Measurements from ENCODE around the gene PPCDC.

The PPCDC gene

GRCh38 chr15:75001310-75001709 is 22.1 kb upstream of the PPCDC start:
- no peaks in the 10 kb centered on the region for H3K9me3 ChIP-seq (replicated peaks; ENCODE audit: insufficient read depth, low read length)
- no peaks in the 10 kb centered on the region for H3K9me2 ChIP-seq (replicated peaks; ENCODE audit: insufficient read depth, low read length)
- H3K79me2 ChIP-seq (ENCODE audit: low read length): no peaks in the 10 kb centered on the region
- DNase-seq: no peak
- no peak overlapping the region for H2AFZ ChIP-seq (ENCODE audit: low read length)
- H4K20me1 ChIP-seq (ENCODE audit: insufficient read depth, low read length): no peaks in the 10 kb centered on the region
- H3K36me3 ChIP-seq (replicated peaks; ENCODE audit: insufficient read depth, low read length): no peaks in the 10 kb centered on the region
- H3K4me1 ChIP-seq (ENCODE audit: low read length): no peaks in the 10 kb centered on the region
- H3K4me3 ChIP-seq (ENCODE audit: low read length): no peak overlapping the region
- no peak overlapping the region for H3K27ac ChIP-seq (ENCODE audit: low read length)
- no peak for TF ChIP-seq EZH2 (optimal IDR thresholded peaks at IDR 0.05; ENCODE audit: low read depth, low read length)
- TF ChIP-seq EZH2phosphoT487 (IDR thresholded peaks at IDR 0.05; ENCODE audit: low read length): no peak
- no peak for TF ChIP-seq CTCF (IDR thresholded peaks at IDR 0.05; ENCODE audit: low read length)
- no peaks in the 10 kb centered on the region for H3F3A ChIP-seq (ENCODE audit: insufficient read depth, low read length)
- H3K4me2 ChIP-seq (ENCODE audit: low read depth, low read length): no peak overlapping the region
- H3K27me3 ChIP-seq (replicated peaks; ENCODE audit: insufficient read depth, low read length): no peaks in the 10 kb centered on the region
- no peak overlapping the region for H3K9ac ChIP-seq (ENCODE audit: low read length)

GRCh38 chr15:75002398-75002797 is 21.0 kb upstream of the PPCDC start:
- H3K9ac ChIP-seq (ENCODE audit: low read length): no peak overlapping the region
- no peak overlapping the region for H2AFZ ChIP-seq (ENCODE audit: low read length)
- H3K4me2 ChIP-seq (ENCODE audit: low read depth, low read length): no peak overlapping the region
- H4K20me1 ChIP-seq (ENCODE audit: insufficient read depth, low read length): no peaks in the 10 kb centered on the region
- no peak overlapping the region for H3K4me3 ChIP-seq (ENCODE audit: low read length)
- no peak for DNase-seq
- H3K9me3 ChIP-seq (replicated peaks; ENCODE audit: insufficient read depth, low read length): no peaks in the 10 kb centered on the region
- H3K27ac ChIP-seq (ENCODE audit: low read length): no peak overlapping the region
- H3K4me1 ChIP-seq (ENCODE audit: low read length): peaks cover 6% of the 10 kb centered on the region
- TF ChIP-seq EZH2phosphoT487 (IDR thresholded peaks at IDR 0.05; ENCODE audit: low read length): no peak
- TF ChIP-seq CTCF (IDR thresholded peaks at IDR 0.05; ENCODE audit: low read length): no peak
- no peak for TF ChIP-seq EZH2 (optimal IDR thresholded peaks at IDR 0.05; ENCODE audit: low read depth, low read length)
- H3K79me2 ChIP-seq (ENCODE audit: low read length): no peaks in the 10 kb centered on the region
- H3F3A ChIP-seq (ENCODE audit: insufficient read depth, low read length): peaks cover 7% of the 10 kb centered on the region
- no peaks in the 10 kb centered on the region for H3K36me3 ChIP-seq (replicated peaks; ENCODE audit: insufficient read depth, low read length)
- no peaks in the 10 kb centered on the region for H3K9me2 ChIP-seq (replicated peaks; ENCODE audit: insufficient read depth, low read length)
- no peaks in the 10 kb centered on the region for H3K27me3 ChIP-seq (replicated peaks; ENCODE audit: insufficient read depth, low read length)

GRCh38 chr15:75007216-75007615 is 16.2 kb upstream of the PPCDC start:
- Histone ChIP-seq H3K27me3 (replicated peaks; ENCODE audit: insufficient read depth, low read length) (no peaks in the 10 kb centered on the region), H3K4me1 (ENCODE audit: low read length) (peaks cover 43% of the 10 kb centered on the region), H3K9me2 (replicated peaks; ENCODE audit: insufficient read depth, low read length) (no peaks in the 10 kb centered on the region), H3K36me3 (replicated peaks; ENCODE audit: insufficient read depth, low read length) (no peaks in the 10 kb centered on the region), H3K4me3 (ENCODE audit: low read length) (no peak overlapping the region), H3F3A (ENCODE audit: insufficient read depth, low read length) (peaks cover 39% of the 10 kb centered on the region), H3K27ac (ENCODE audit: low read length) (peak overlapping the region; percentile 100; the same call in 1 of the 2 replicates), H2AFZ (ENCODE audit: low read length) (no peak overlapping the region), H4K20me1 (ENCODE audit: insufficient read depth, low read length) (no peaks in the 10 kb centered on the region), H3K4me2 (ENCODE audit: low read depth, low read length) (peak overlapping the region; percentile 85; the same call in 1 of the 2 replicates), H3K9me3 (replicated peaks; ENCODE audit: insufficient read depth, low read length) (no peaks in the 10 kb centered on the region), H3K79me2 (ENCODE audit: low read length) (peaks cover 8% of the 10 kb centered on the region), H3K9ac (ENCODE audit: low read length) (peak overlapping the region; percentile 67; the same call in 1 of the 2 replicates)
- TF ChIP-seq EZH2phosphoT487 (IDR thresholded peaks at IDR 0.05; ENCODE audit: low read length) (no peak), CTCF (IDR thresholded peaks at IDR 0.05; ENCODE audit: low read length) (no peak), EZH2 (optimal IDR thresholded peaks at IDR 0.05; ENCODE audit: low read depth, low read length) (no peak)
- no peak for DNase-seq

Data from MM.1S (cell line).